ENCODE data around the gene NKAIN2. TPM values are rescaled to one million over a fixed set of nuclear protein-coding genes. Genes with fewer than 3 reads are reported as not detected.

The NKAIN2 gene
- not detected for total RNA-seq

- H3K27me3 Mint-ChIP-seq, result peaks cover 43% of the 10 kb centered on the region
- CTCF ChIA-PET, result interaction anchor here (1.2 to 2.0 kb wide), 3 partner anchors 12 to 1310 kb away, joined by 4 to 6 read pairs (median 5); no protein-coding TSS in a partner anchor
- peak within 1 kb of the TSS; percentile 45 for H3K4me3 Mint-ChIP-seq
- H3K36me3 Mint-ChIP-seq, result no peaks in the 10 kb centered on the region
- H3K27ac Mint-ChIP-seq, result peak within 1 kb of the TSS; percentile 33
- peaks cover 11% of the 10 kb centered on the region for H3K4me1 Mint-ChIP-seq
- no peaks in the 10 kb centered on the region for H3K9me3 Mint-ChIP-seq (ENCODE audit: low read depth)
- DNase-seq, result no peak
- ATAC-seq, result peak; percentile 20
Observed at GRCh38 chr6:123803504-123804013, at the start of gene NKAIN2. NKAIN2 (plus strand) TSS chr6:123803865.

- H3K9me3 Mint-ChIP-seq (ENCODE audit: low read depth), result peaks cover 2% of the 10 kb centered on the region
- no peak overlapping the region for H3K27ac Mint-ChIP-seq
- DNase-seq (no peak), ATAC-seq (no peak)
- CTCF ChIA-PET, result no interaction called here
- H3K4me1 Mint-ChIP-seq, result no peaks in the 10 kb centered on the region
- no peaks in the 10 kb centered on the region for H3K36me3 Mint-ChIP-seq
- no peak overlapping the region for H3K4me3 Mint-ChIP-seq
- no peaks in the 10 kb centered on the region for H3K27me3 Mint-ChIP-seq
Observed at GRCh38 chr6:123759472-123759871, 44.2 kb upstream of the NKAIN2 start.

GRCh38 chr6:123763904-123764303, 39.8 kb upstream of the NKAIN2 start:
- Mint-ChIP-seq H3K36me3 (no peaks in the 10 kb centered on the region), H3K27me3 (no peaks in the 10 kb centered on the region), H3K4me1 (no peaks in the 10 kb centered on the region), H3K27ac (no peak overlapping the region), H3K9me3 (ENCODE audit: low read depth) (no peaks in the 10 kb centered on the region), H3K4me3 (no peak overlapping the region)
- CTCF ChIA-PET, result no interaction called here
- ATAC-seq, result no peak
- no peak for DNase-seq

- H3K9me3 Mint-ChIP-seq (ENCODE audit: low read depth), result no peaks in the 10 kb centered on the region
- H3K4me1 Mint-ChIP-seq, result no peaks in the 10 kb centered on the region
- ATAC-seq, result no peak
- H3K27me3 Mint-ChIP-seq, result no peaks in the 10 kb centered on the region
- no peak overlapping the region for H3K4me3 Mint-ChIP-seq
- DNase-seq, result no peak
- H3K27ac Mint-ChIP-seq, result no peak overlapping the region
- no peaks in the 10 kb centered on the region for H3K36me3 Mint-ChIP-seq
- CTCF ChIA-PET, result no interaction called here
Observed at GRCh38 chr6:123764722-123765121, 38.9 kb upstream of the NKAIN2 start.

GRCh38 chr6:123768921-123769320, 34.7 kb upstream of the NKAIN2 start:
- Mint-ChIP-seq H3K27ac (no peak overlapping the region), H3K27me3 (no peaks in the 10 kb centered on the region), H3K36me3 (no peaks in the 10 kb centered on the region), H3K9me3 (ENCODE audit: low read depth) (no peaks in the 10 kb centered on the region), H3K4me1 (no peaks in the 10 kb centered on the region), H3K4me3 (no peak overlapping the region)
- CTCF ChIA-PET, result no interaction called here
- no peak for ATAC-seq
- no peak for DNase-seq

- Mint-ChIP-seq H3K4me3 (no peak overlapping the region), H3K36me3 (no peaks in the 10 kb centered on the region), H3K9me3 (ENCODE audit: low read depth) (no peaks in the 10 kb centered on the region), H3K27ac (no peak overlapping the region), H3K27me3 (no peaks in the 10 kb centered on the region), H3K4me1 (no peaks in the 10 kb centered on the region)
- DNase-seq (no peak), ATAC-seq (no peak)
- CTCF ChIA-PET, result no interaction called here
Observed at GRCh38 chr6:123769431-123769830, 34.2 kb upstream of the NKAIN2 start.

GRCh38 chr6:123770247-123770949, 33.3 kb upstream of the NKAIN2 start:
- ATAC-seq, result no peak
- no peaks in the 10 kb centered on the region for H3K36me3 Mint-ChIP-seq
- no peak overlapping the region for H3K4me3 Mint-ChIP-seq
- H3K27me3 Mint-ChIP-seq, result no peaks in the 10 kb centered on the region
- no peak overlapping the region for H3K27ac Mint-ChIP-seq
- no peaks in the 10 kb centered on the region for H3K4me1 Mint-ChIP-seq
- no peaks in the 10 kb centered on the region for H3K9me3 Mint-ChIP-seq (ENCODE audit: low read depth)
- CTCF ChIA-PET, result no interaction called here
- no peak for DNase-seq

GRCh38 chr6:123771126-123771525, 32.5 kb upstream of the NKAIN2 start:
- no peak for ATAC-seq
- no peak overlapping the region for H3K27ac Mint-ChIP-seq
- no peak overlapping the region for H3K4me3 Mint-ChIP-seq
- DNase-seq, result no peak
- no peaks in the 10 kb centered on the region for H3K27me3 Mint-ChIP-seq
- CTCF ChIA-PET, result no interaction called here
- no peaks in the 10 kb centered on the region for H3K9me3 Mint-ChIP-seq (ENCODE audit: low read depth)
- H3K4me1 Mint-ChIP-seq, result no peaks in the 10 kb centered on the region
- no peaks in the 10 kb centered on the region for H3K36me3 Mint-ChIP-seq

- Mint-ChIP-seq H3K4me3 (no peak overlapping the region), H3K4me1 (no peaks in the 10 kb centered on the region), H3K36me3 (no peaks in the 10 kb centered on the region), H3K27me3 (no peaks in the 10 kb centered on the region), H3K9me3 (ENCODE audit: low read depth) (no peaks in the 10 kb centered on the region), H3K27ac (no peak overlapping the region)
- DNase-seq, result no peak
- ATAC-seq, result no peak
- CTCF ChIA-PET, result no interaction called here
Observed at GRCh38 chr6:123777563-123777962, 26.1 kb upstream of the NKAIN2 start.

- CTCF ChIA-PET, result no interaction called here
- Mint-ChIP-seq H3K27me3 (no peaks in the 10 kb centered on the region), H3K4me1 (no peaks in the 10 kb centered on the region), H3K9me3 (ENCODE audit: low read depth) (no peaks in the 10 kb centered on the region), H3K36me3 (no peaks in the 10 kb centered on the region), H3K4me3 (no peak overlapping the region), H3K27ac (no peak overlapping the region)
- no peak for ATAC-seq
- no peak for DNase-seq
Observed at GRCh38 chr6:123780021-123780420, 23.6 kb upstream of the NKAIN2 start.

GRCh38 chr6:123784330-123784729, 19.3 kb upstream of the NKAIN2 start:
- Mint-ChIP-seq H3K9me3 (ENCODE audit: low read depth) (no peaks in the 10 kb centered on the region), H3K4me3 (no peak overlapping the region), H3K4me1 (no peaks in the 10 kb centered on the region), H3K36me3 (no peaks in the 10 kb centered on the region), H3K27me3 (no peaks in the 10 kb centered on the region), H3K27ac (no peak overlapping the region)
- CTCF ChIA-PET, result no interaction called here
- ATAC-seq (no peak), DNase-seq (no peak)

GRCh38 chr6:123785039-123785438, 18.6 kb upstream of the NKAIN2 start:
- H3K4me1 Mint-ChIP-seq, result no peaks in the 10 kb centered on the region
- H3K9me3 Mint-ChIP-seq (ENCODE audit: low read depth), result no peaks in the 10 kb centered on the region
- no peak overlapping the region for H3K4me3 Mint-ChIP-seq
- no peaks in the 10 kb centered on the region for H3K36me3 Mint-ChIP-seq
- DNase-seq, result no peak
- CTCF ChIA-PET, result no interaction called here
- ATAC-seq, result no peak
- no peak overlapping the region for H3K27ac Mint-ChIP-seq
- no peaks in the 10 kb centered on the region for H3K27me3 Mint-ChIP-seq

- H3K36me3 Mint-ChIP-seq, result no peaks in the 10 kb centered on the region
- no peak overlapping the region for H3K4me3 Mint-ChIP-seq
- ATAC-seq, result no peak
- no peaks in the 10 kb centered on the region for H3K9me3 Mint-ChIP-seq (ENCODE audit: low read depth)
- no peak overlapping the region for H3K27ac Mint-ChIP-seq
- H3K4me1 Mint-ChIP-seq, result no peaks in the 10 kb centered on the region
- CTCF ChIA-PET, result no interaction called here
- no peaks in the 10 kb centered on the region for H3K27me3 Mint-ChIP-seq
- DNase-seq, result no peak
Observed at GRCh38 chr6:123788319-123788718, 15.3 kb upstream of the NKAIN2 start.

GRCh38 chr6:123794190-123794589, 9.5 kb upstream of the NKAIN2 start:
- H3K27me3 Mint-ChIP-seq, result no peaks in the 10 kb centered on the region
- ATAC-seq, result no peak
- H3K4me1 Mint-ChIP-seq, result no peaks in the 10 kb centered on the region
- CTCF ChIA-PET, result interaction anchor here (0.7 kb wide), 1 partner anchor 8 kb away, joined by 3 read pairs; no protein-coding TSS in a partner anchor
- no peak overlapping the region for H3K4me3 Mint-ChIP-seq
- H3K27ac Mint-ChIP-seq, result no peak overlapping the region
- no peak for DNase-seq
- no peaks in the 10 kb centered on the region for H3K9me3 Mint-ChIP-seq (ENCODE audit: low read depth)
- H3K36me3 Mint-ChIP-seq, result no peaks in the 10 kb centered on the region
